ENCODE measurements around the gene LRCH4. TPM values are rescaled to one million over a fixed set of nuclear protein-coding genes. Genes with fewer than 3 reads are reported as not detected.

LRCH4 gene
- total and polyA plus RNA-seq, 9 donors, result 8.9 to 35.5 (median 25.2) TPM

GRCh38 chr7:100604976-100605911, 19.3 kb upstream of the LRCH4 start:
- 14% methylated on average over 62 of the region's 68 CpGs for WGBS (ENCODE audit: insufficient coverage)
- H3K4me3 ChIP-seq (ENCODE audit: low read length), result peak overlapping the region; percentile 79
- no peak for DNase-seq
- no peaks in the 10 kb centered on the region for H3K9me3 ChIP-seq (replicated peaks; ENCODE audit: control insufficient read depth, low read depth, low read length)
- H3K27me3 ChIP-seq (ENCODE audit: control insufficient read depth, insufficient read depth, low read length), result peaks cover 19% of the 10 kb centered on the region
- H3K27ac ChIP-seq (ENCODE audit: low read length), result peak overlapping the region; percentile 7
- peaks cover 36% of the 10 kb centered on the region for H3K4me1 ChIP-seq (ENCODE audit: control insufficient read depth, insufficient read depth, low read length)
- peaks cover 13% of the 10 kb centered on the region for H3K36me3 ChIP-seq (ENCODE audit: control insufficient read depth, insufficient read depth, low read length)

- Histone ChIP-seq H3K36me3 (ENCODE audit: control insufficient read depth, insufficient read depth, low read length) (peaks cover 13% of the 10 kb centered on the region), H3K4me3 (ENCODE audit: low read length) (peak overlapping the region; percentile 79), H3K27ac (ENCODE audit: low read length) (peak overlapping the region; percentile 90), H3K9me3 (replicated peaks; ENCODE audit: control insufficient read depth, low read depth, low read length) (no peaks in the 10 kb centered on the region), H3K4me1 (ENCODE audit: control insufficient read depth, insufficient read depth, low read length) (peaks cover 36% of the 10 kb centered on the region), H3K27me3 (ENCODE audit: control insufficient read depth, insufficient read depth, low read length) (peaks cover 19% of the 10 kb centered on the region)
- WGBS (ENCODE audit: insufficient coverage), result under 1% methylated on average over 53 of the region's 70 CpGs
- peak; percentile 82 for DNase-seq
Observed at GRCh38 chr7:100604028-100604975, 18.4 kb upstream of the LRCH4 start.

DNA sequence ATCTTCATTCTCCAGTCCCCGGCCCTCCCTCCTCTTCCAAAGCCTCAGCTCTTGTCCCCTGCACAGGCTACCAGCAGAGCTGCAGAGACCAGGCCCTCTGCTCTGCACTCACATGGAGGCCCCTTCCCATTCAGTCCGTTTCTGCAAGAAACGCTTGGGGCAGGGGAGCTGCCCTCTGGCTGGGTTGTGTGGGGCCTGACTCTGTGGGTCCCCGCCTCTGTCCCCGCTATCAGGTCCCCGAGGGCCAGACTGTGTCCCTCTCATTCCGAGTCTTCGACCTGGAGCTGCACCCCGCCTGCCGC, 17.7 kb upstream of the LRCH4 start:
- peak; percentile 60 for DNase-seq
- H3K9me3 ChIP-seq (replicated peaks; ENCODE audit: control insufficient read depth, low read depth, low read length), result no peaks in the 10 kb centered on the region
- WGBS (ENCODE audit: insufficient coverage), result 4% methylated on average over 10 of the region's 10 CpGs
- peak overlapping the region; percentile 90 for H3K27ac ChIP-seq (ENCODE audit: low read length)
- peaks cover 19% of the 10 kb centered on the region for H3K27me3 ChIP-seq (ENCODE audit: control insufficient read depth, insufficient read depth, low read length)
- H3K36me3 ChIP-seq (ENCODE audit: control insufficient read depth, insufficient read depth, low read length), result peaks cover 13% of the 10 kb centered on the region
- peaks cover 36% of the 10 kb centered on the region for H3K4me1 ChIP-seq (ENCODE audit: control insufficient read depth, insufficient read depth, low read length)
- peak overlapping the region; percentile 79 for H3K4me3 ChIP-seq (ENCODE audit: low read length)

DNA sequence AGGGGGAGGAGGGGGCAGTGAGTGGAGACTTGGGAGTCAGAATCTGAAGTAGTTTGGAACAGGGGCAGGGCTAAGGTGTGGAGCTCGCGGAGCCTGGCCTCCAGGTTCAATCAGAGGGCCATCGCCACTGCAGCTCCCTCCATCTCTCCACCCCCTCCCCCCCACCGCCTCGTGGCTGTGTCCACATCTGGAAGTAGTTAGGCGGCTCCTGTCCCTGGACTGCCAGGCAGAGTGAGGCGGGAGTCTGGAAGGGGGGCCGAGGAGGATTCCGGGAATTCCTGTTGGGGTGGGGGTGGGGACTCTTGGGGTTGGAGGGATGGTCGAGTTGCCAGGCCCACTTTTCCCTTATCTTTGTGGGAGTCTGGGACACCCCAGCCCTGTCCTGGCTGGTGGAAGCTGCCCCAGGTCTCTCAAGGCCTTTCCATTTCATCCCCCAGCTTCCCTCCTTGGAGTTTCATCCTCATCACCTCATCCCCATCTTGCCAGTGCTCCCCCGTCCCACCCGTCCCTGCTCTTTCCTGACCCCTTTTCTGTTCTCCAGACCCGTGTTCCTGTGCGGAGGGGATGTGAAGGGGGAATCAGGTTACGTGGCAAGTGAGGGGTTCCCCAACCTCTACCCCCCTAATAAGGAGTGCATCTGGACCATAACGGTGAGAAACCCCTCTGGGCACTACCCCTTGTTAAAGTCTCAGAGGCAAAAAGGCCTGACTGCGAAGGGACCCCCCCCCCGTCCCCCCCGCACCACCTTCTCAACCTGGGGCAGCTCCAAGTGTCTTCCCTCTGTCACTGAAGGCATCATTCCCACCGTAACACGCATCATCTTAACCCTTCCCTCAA, 17.2 kb upstream of the LRCH4 start:
- H3K27me3 ChIP-seq (ENCODE audit: control insufficient read depth, insufficient read depth, low read length), result peaks cover 19% of the 10 kb centered on the region
- H3K4me3 ChIP-seq (ENCODE audit: low read length), result peak overlapping the region; percentile 79
- H3K9me3 ChIP-seq (replicated peaks; ENCODE audit: control insufficient read depth, low read depth, low read length), result no peaks in the 10 kb centered on the region
- H3K36me3 ChIP-seq (ENCODE audit: control insufficient read depth, insufficient read depth, low read length), result peaks cover 13% of the 10 kb centered on the region
- DNase-seq, result peak; percentile 96
- H3K4me1 ChIP-seq (ENCODE audit: control insufficient read depth, insufficient read depth, low read length), result peaks cover 36% of the 10 kb centered on the region
- H3K27ac ChIP-seq (ENCODE audit: low read length), result peak overlapping the region; percentile 90
- 6% methylated on average over 8 of the region's 21 CpGs for WGBS (ENCODE audit: insufficient coverage)

DNA sequence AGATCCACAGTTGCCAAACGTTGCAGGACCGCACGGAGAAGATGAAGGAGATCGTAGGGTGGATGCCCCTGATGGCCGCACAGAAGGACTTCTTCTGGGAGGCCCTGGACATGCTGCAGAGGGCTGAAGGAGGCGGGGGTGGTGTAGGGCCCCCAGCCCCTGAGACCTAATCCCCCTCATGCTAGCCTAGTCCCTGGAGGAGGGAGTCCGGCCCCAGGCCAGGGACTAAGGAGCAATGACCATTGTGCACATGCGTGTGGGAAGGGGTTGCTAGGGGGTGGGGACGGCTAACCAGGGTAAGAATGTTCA, 14.8 kb upstream of the LRCH4 start:
- WGBS (ENCODE audit: insufficient coverage), result 64% methylated on average over 5 of the region's 9 CpGs
- H3K4me3 ChIP-seq (ENCODE audit: low read length), result no peak overlapping the region
- peaks cover 30% of the 10 kb centered on the region for H3K4me1 ChIP-seq (ENCODE audit: control insufficient read depth, insufficient read depth, low read length)
- no peak for DNase-seq
- H3K9me3 ChIP-seq (replicated peaks; ENCODE audit: control insufficient read depth, low read depth, low read length), result no peaks in the 10 kb centered on the region
- peaks cover 12% of the 10 kb centered on the region for H3K27me3 ChIP-seq (ENCODE audit: control insufficient read depth, insufficient read depth, low read length)
- H3K36me3 ChIP-seq (ENCODE audit: control insufficient read depth, insufficient read depth, low read length), result peaks cover 2% of the 10 kb centered on the region
- no peak overlapping the region for H3K27ac ChIP-seq (ENCODE audit: low read length)

- H3K4me3 ChIP-seq (ENCODE audit: low read length), result no peak overlapping the region
- WGBS (ENCODE audit: insufficient coverage), result 69% methylated on average over 12 of the region's 18 CpGs
- no peaks in the 10 kb centered on the region for H3K36me3 ChIP-seq (ENCODE audit: control insufficient read depth, insufficient read depth, low read length)
- no peak for DNase-seq
- H3K4me1 ChIP-seq (ENCODE audit: control insufficient read depth, insufficient read depth, low read length), result peaks cover 25% of the 10 kb centered on the region
- no peaks in the 10 kb centered on the region for H3K9me3 ChIP-seq (replicated peaks; ENCODE audit: control insufficient read depth, low read depth, low read length)
- H3K27ac ChIP-seq (ENCODE audit: low read length), result no peak overlapping the region
- peaks cover 7% of the 10 kb centered on the region for H3K27me3 ChIP-seq (ENCODE audit: control insufficient read depth, insufficient read depth, low read length)
Observed at GRCh38 chr7:100599911-100600729, 14.2 kb upstream of the LRCH4 start.

GRCh38 chr7:100598425-100598824, 12.5 kb upstream of the LRCH4 start:
- no peak for DNase-seq
- 52% methylated on average over 2 of the region's 4 CpGs for WGBS (ENCODE audit: insufficient coverage)
- no peaks in the 10 kb centered on the region for H3K36me3 ChIP-seq (ENCODE audit: control insufficient read depth, insufficient read depth, low read length)
- no peaks in the 10 kb centered on the region for H3K27me3 ChIP-seq (ENCODE audit: control insufficient read depth, insufficient read depth, low read length)
- no peak overlapping the region for H3K27ac ChIP-seq (ENCODE audit: low read length)
- peaks cover 12% of the 10 kb centered on the region for H3K4me1 ChIP-seq (ENCODE audit: control insufficient read depth, insufficient read depth, low read length)
- no peaks in the 10 kb centered on the region for H3K9me3 ChIP-seq (replicated peaks; ENCODE audit: control insufficient read depth, low read depth, low read length)
- no peak overlapping the region for H3K4me3 ChIP-seq (ENCODE audit: low read length)

DNA sequence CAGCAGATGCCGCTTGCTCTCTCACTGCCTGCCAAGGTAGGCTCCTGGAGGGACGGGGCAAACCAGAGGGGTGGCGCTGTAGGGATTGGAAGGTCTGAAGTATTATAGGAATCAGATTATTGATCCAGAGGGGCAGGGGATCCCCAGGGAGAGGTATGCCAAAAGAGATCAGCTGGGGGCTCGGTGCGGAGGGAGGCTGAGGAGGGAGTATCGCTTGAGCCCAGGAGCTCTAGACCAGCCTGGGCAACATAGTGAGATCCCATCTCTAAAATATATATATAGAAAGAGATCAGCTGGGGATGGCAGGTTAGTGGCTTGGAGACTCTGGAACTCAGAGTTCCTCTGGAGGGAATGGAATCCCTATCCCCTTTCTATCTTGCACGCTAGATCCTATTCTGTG, 9.3 kb upstream of the LRCH4 start:
- Histone ChIP-seq H3K36me3 (ENCODE audit: control insufficient read depth, insufficient read depth, low read length) (no peaks in the 10 kb centered on the region), H3K9me3 (replicated peaks; ENCODE audit: control insufficient read depth, low read depth, low read length) (no peaks in the 10 kb centered on the region), H3K4me3 (ENCODE audit: low read length) (no peak overlapping the region), H3K4me1 (ENCODE audit: control insufficient read depth, insufficient read depth, low read length) (peaks cover 3% of the 10 kb centered on the region), H3K27ac (ENCODE audit: low read length) (no peak overlapping the region), H3K27me3 (ENCODE audit: control insufficient read depth, insufficient read depth, low read length) (peaks cover 1% of the 10 kb centered on the region)
- no peak for DNase-seq
- 100% methylated on average over 3 of the region's 7 CpGs for WGBS (ENCODE audit: insufficient coverage)

- Histone ChIP-seq H3K36me3 (ENCODE audit: control insufficient read depth, insufficient read depth, low read length) (no peaks in the 10 kb centered on the region), H3K4me3 (ENCODE audit: low read length) (no peak overlapping the region), H3K27me3 (ENCODE audit: control insufficient read depth, insufficient read depth, low read length) (peaks cover 10% of the 10 kb centered on the region), H3K4me1 (ENCODE audit: control insufficient read depth, insufficient read depth, low read length) (peaks cover 14% of the 10 kb centered on the region), H3K27ac (ENCODE audit: low read length) (no peak overlapping the region), H3K9me3 (replicated peaks; ENCODE audit: control insufficient read depth, low read depth, low read length) (no peaks in the 10 kb centered on the region)
- WGBS (ENCODE audit: insufficient coverage), result 90% methylated on average over 16 of the region's 17 CpGs
- DNase-seq, result no peak
Observed at GRCh38 chr7:100591596-100591995, 5.7 kb upstream of the LRCH4 start.
